Activated CD8-positive, alpha-beta memory T cell treated with anti-CD3 and anti-CD28 coated beads, Interleukin-2, amount 10 ng/mL, durations not matched to agents 7 days and 5 days (primary cell): ENCODE data around the gene SMC1B. TPM values are rescaled to one million over a fixed set of nuclear protein-coding genes. Genes with fewer than 3 reads are reported as not detected.
"Not testable (repeated sequence)": the region's sequence is repeated elsewhere in the genome, so short reads cannot be mapped to it uniquely, and the experiment has no call there.

ENCODE experiments used
- ATAC-seq: fragments of 150-1000 bp; cut with Tn5 transposase; one replicate; pipeline ENCODE4 v1.10.0; 2021; ENCODE audit warnings: moderate library complexity
- CTCF ChIA-PET: fragments of 350-600 bp; sonication (Branson Sonifier 250); formaldehyde crosslinking; loops from one replicate; lab custom pipeline; 2021; ENCODE audit warnings: antibody characterized with exemption; lab: Charles Lee
- DNase-seq: peaks from one replicate; pipeline ENCODE4 v3.0.0-alpha.2; 2020
- H3K27ac Mint-ChIP-seq: one replicate; pipeline ENCODE4 v1.8.0; 2021; ENCODE audit warnings: mild to moderate bottlenecking, mixed read lengths
- H3K27me3 Mint-ChIP-seq: one replicate; pipeline ENCODE4 v1.8.0; 2021; ENCODE audit warnings: mixed read lengths
- H3K36me3 Mint-ChIP-seq: one replicate; pipeline ENCODE4 v1.8.0; 2021; ENCODE audit warnings: mild to moderate bottlenecking, mixed read lengths
- H3K4me1 Mint-ChIP-seq: one replicate; pipeline ENCODE4 v1.8.0; 2021; ENCODE audit warnings: mixed read lengths
- H3K4me3 Mint-ChIP-seq: one replicate; pipeline ENCODE4 v1.8.0; 2021; ENCODE audit warnings: mild to moderate bottlenecking, moderate library complexity, mixed read lengths
- H3K9me3 Mint-ChIP-seq: one replicate; pipeline ENCODE4 v1.8.0; 2022; ENCODE audit warnings: low read depth, mixed read lengths
- total RNA-seq, 2 experiments: library from RNA; stranded (reverse); gene quantifications; one replicate each; pipeline ENCODE4 v1.2.3, GENCODE V29; 2021

The SMC1B gene
- total RNA-seq, 2 experiments from 2014 or later: 0.68 to 2.4 TPM

- Mint-ChIP-seq H3K27me3 (no peaks in the 10 kb centered on the region), H3K27ac (peak overlapping the region; percentile 24), H3K36me3 (peaks cover 41% of the 10 kb centered on the region), H3K4me1 (peaks cover 5% of the 10 kb centered on the region), H3K9me3 (no peaks in the 10 kb centered on the region), H3K4me3 (no peak overlapping the region)
- DNase-seq (no peak), ATAC-seq (no peak)
- CTCF ChIA-PET: interaction anchor here (0.8 kb wide), 1 partner anchor 61 kb away, joined by 3 read pairs; no protein-coding TSS in a partner anchor
These were observed 84.4 kb downstream of the SMC1B start for GRCh38 chr22:45328822-45329529.

GRCh38 chr22:45328261-45328660 is 85.1 kb downstream of the SMC1B start:
- not testable (repeated sequence) for DNase-seq, H3K4me3 Mint-ChIP-seq, H3K9me3 Mint-ChIP-seq, H3K27me3 Mint-ChIP-seq, H3K27ac Mint-ChIP-seq, H3K4me1 Mint-ChIP-seq, ATAC-seq
- CTCF ChIA-PET: interaction anchor here (0.8 kb wide), 1 partner anchor 60 kb away, joined by 3 read pairs; no protein-coding TSS in a partner anchor
- H3K36me3 Mint-ChIP-seq: peaks cover 47% of the 10 kb centered on the region

- CTCF ChIA-PET: no interaction called here
- ATAC-seq: no peak
These were observed 89.1 kb downstream of the SMC1B start for GRCh38 chr22:45324311-45324711.

GRCh38 chr22:45323695-45324094 is 89.7 kb downstream of the SMC1B start:
- no peaks in the 10 kb centered on the region for H3K9me3 Mint-ChIP-seq
- DNase-seq (no peak), ATAC-seq (no peak)
- H3K4me1 Mint-ChIP-seq: peaks cover 33% of the 10 kb centered on the region
- no peak overlapping the region for H3K4me3 Mint-ChIP-seq
- H3K27ac Mint-ChIP-seq: no peak overlapping the region
- H3K36me3 Mint-ChIP-seq: peaks cover 43% of the 10 kb centered on the region
- no peaks in the 10 kb centered on the region for H3K27me3 Mint-ChIP-seq
- CTCF ChIA-PET: no interaction called here

More at GRCh38 chr22:45324311-45324711, 89.1 kb downstream of the SMC1B start:
- peaks cover 28% of the 10 kb centered on the region for H3K4me1 Mint-ChIP-seq
- peaks cover 47% of the 10 kb centered on the region for H3K36me3 Mint-ChIP-seq
- no peaks in the 10 kb centered on the region for H3K27me3 Mint-ChIP-seq
- no peak overlapping the region for H3K27ac Mint-ChIP-seq
- H3K4me3 Mint-ChIP-seq: no peak overlapping the region
- H3K9me3 Mint-ChIP-seq: no peaks in the 10 kb centered on the region
- DNase-seq: no peak

GRCh38 chr22:45322873-45323525 is 90.4 kb downstream of the SMC1B start:
- DNase-seq (no peak), ATAC-seq (no peak)
- H3K4me1 Mint-ChIP-seq: peaks cover 36% of the 10 kb centered on the region
- H3K9me3 Mint-ChIP-seq: no peaks in the 10 kb centered on the region
- H3K4me3 Mint-ChIP-seq: no peak overlapping the region
- H3K36me3 Mint-ChIP-seq: peaks cover 43% of the 10 kb centered on the region
- no peak overlapping the region for H3K27ac Mint-ChIP-seq
- H3K27me3 Mint-ChIP-seq: no peaks in the 10 kb centered on the region
- CTCF ChIA-PET: no interaction called here

GRCh38 chr22:45321827-45322226 is 91.6 kb downstream of the SMC1B start:
- H3K36me3 Mint-ChIP-seq: peaks cover 35% of the 10 kb centered on the region
- ATAC-seq (no peak), DNase-seq (no peak)
- H3K27ac Mint-ChIP-seq: no peak overlapping the region
- no peaks in the 10 kb centered on the region for H3K27me3 Mint-ChIP-seq
- no peaks in the 10 kb centered on the region for H3K9me3 Mint-ChIP-seq
- CTCF ChIA-PET: no interaction called here
- H3K4me3 Mint-ChIP-seq: no peak overlapping the region
- H3K4me1 Mint-ChIP-seq: peaks cover 48% of the 10 kb centered on the region

GRCh38 chr22:45320357-45320976 is 92.9 kb downstream of the SMC1B start:
- H3K4me3 Mint-ChIP-seq: peak overlapping the region; percentile 75
- H3K4me1 Mint-ChIP-seq: peaks cover 62% of the 10 kb centered on the region
- peak overlapping the region; percentile 98 for H3K27ac Mint-ChIP-seq
- no peaks in the 10 kb centered on the region for H3K9me3 Mint-ChIP-seq
- CTCF ChIA-PET: no interaction called here
- no peaks in the 10 kb centered on the region for H3K27me3 Mint-ChIP-seq
- DNase-seq (peak; percentile 66), ATAC-seq (no peak)
- peaks cover 27% of the 10 kb centered on the region for H3K36me3 Mint-ChIP-seq

- Mint-ChIP-seq H3K9me3 (no peaks in the 10 kb centered on the region), H3K27ac (peak overlapping the region; percentile 98), H3K36me3 (peaks cover 19% of the 10 kb centered on the region), H3K4me3 (peak overlapping the region; percentile 75), H3K4me1 (peaks cover 65% of the 10 kb centered on the region), H3K27me3 (no peaks in the 10 kb centered on the region)
- DNase-seq: no peak
- CTCF ChIA-PET: interaction anchor here (1.5 to 2.9 kb wide), 2 partner anchors 10 to 95 kb away, joined by 6 to 13 read pairs; partner anchors contain the start of genes FAM118A, RIBC2 and SMC1B
- peak; percentile 4 for ATAC-seq
These were observed 94.1 kb downstream of the SMC1B start for GRCh38 chr22:45319324-45319685.

GRCh38 chr22:45318558-45319323 is 94.7 kb downstream of the SMC1B start:
- no peaks in the 10 kb centered on the region for H3K9me3 Mint-ChIP-seq
- H3K27me3 Mint-ChIP-seq: no peaks in the 10 kb centered on the region
- ATAC-seq (peak; percentile 64), DNase-seq (peak; percentile 86)
- H3K36me3 Mint-ChIP-seq: peaks cover 14% of the 10 kb centered on the region
- peak overlapping the region; percentile 75 for H3K4me3 Mint-ChIP-seq
- CTCF ChIA-PET: interaction anchor here (1.5 to 2.9 kb wide), 2 partner anchors 9 to 95 kb away, joined by 6 to 13 read pairs; partner anchors contain the start of genes FAM118A, RIBC2 and SMC1B
- H3K4me1 Mint-ChIP-seq: peaks cover 66% of the 10 kb centered on the region
- H3K27ac Mint-ChIP-seq: peak overlapping the region; percentile 98

- peaks cover 64% of the 10 kb centered on the region for H3K4me1 Mint-ChIP-seq
- H3K36me3 Mint-ChIP-seq: peaks cover 8% of the 10 kb centered on the region
- no peaks in the 10 kb centered on the region for H3K27me3 Mint-ChIP-seq
- no peaks in the 10 kb centered on the region for H3K9me3 Mint-ChIP-seq
- H3K4me3 Mint-ChIP-seq: peak overlapping the region; percentile 75
- ATAC-seq (peak; percentile 87), DNase-seq (peak; percentile 94)
- CTCF ChIA-PET: interaction anchor here (0.7 to 2.9 kb wide), 3 partner anchors 9 to 100 kb away, joined by 3 to 13 read pairs (median 6); partner anchors contain the start of genes FAM118A, RIBC2 and SMC1B
- H3K27ac Mint-ChIP-seq: peak overlapping the region; percentile 98
These were observed 95.2 kb downstream of the SMC1B start for GRCh38 chr22:45318168-45318557.

- H3K27me3 Mint-ChIP-seq: no peaks in the 10 kb centered on the region
- peak; percentile 55 for DNase-seq
- ATAC-seq: peak; percentile 6
- H3K4me1 Mint-ChIP-seq: peaks cover 64% of the 10 kb centered on the region
- no peaks in the 10 kb centered on the region for H3K9me3 Mint-ChIP-seq
- peak overlapping the region; percentile 75 for H3K4me3 Mint-ChIP-seq
- peak overlapping the region; percentile 98 for H3K27ac Mint-ChIP-seq
- CTCF ChIA-PET: interaction anchor here (0.7 to 2.9 kb wide), 2 partner anchors 96 to 100 kb away, joined by 3 to 13 read pairs; partner anchors contain the start of genes RIBC2 and SMC1B
- H3K36me3 Mint-ChIP-seq: peaks cover 5% of the 10 kb centered on the region
These were observed 95.7 kb downstream of the SMC1B start for GRCh38 chr22:45317551-45318167.

GRCh38 chr22:45316796-45317526 is 96.4 kb downstream of the SMC1B start:
- Mint-ChIP-seq H3K27me3 (no peaks in the 10 kb centered on the region), H3K27ac (peak overlapping the region; percentile 98), H3K4me1 (peaks cover 66% of the 10 kb centered on the region), H3K36me3 (peaks cover under 1% of the 10 kb centered on the region), H3K9me3 (no peaks in the 10 kb centered on the region), H3K4me3 (no peak overlapping the region)
- DNase-seq (no peak), ATAC-seq (no peak)
- CTCF ChIA-PET: interaction anchor here (2.9 kb wide), 1 partner anchor 97 kb away, joined by 13 read pairs; the partner anchor contains the start of genes RIBC2 and SMC1B
